ENCODE measurements around the gene CA10.

The CA10 gene

DNA sequence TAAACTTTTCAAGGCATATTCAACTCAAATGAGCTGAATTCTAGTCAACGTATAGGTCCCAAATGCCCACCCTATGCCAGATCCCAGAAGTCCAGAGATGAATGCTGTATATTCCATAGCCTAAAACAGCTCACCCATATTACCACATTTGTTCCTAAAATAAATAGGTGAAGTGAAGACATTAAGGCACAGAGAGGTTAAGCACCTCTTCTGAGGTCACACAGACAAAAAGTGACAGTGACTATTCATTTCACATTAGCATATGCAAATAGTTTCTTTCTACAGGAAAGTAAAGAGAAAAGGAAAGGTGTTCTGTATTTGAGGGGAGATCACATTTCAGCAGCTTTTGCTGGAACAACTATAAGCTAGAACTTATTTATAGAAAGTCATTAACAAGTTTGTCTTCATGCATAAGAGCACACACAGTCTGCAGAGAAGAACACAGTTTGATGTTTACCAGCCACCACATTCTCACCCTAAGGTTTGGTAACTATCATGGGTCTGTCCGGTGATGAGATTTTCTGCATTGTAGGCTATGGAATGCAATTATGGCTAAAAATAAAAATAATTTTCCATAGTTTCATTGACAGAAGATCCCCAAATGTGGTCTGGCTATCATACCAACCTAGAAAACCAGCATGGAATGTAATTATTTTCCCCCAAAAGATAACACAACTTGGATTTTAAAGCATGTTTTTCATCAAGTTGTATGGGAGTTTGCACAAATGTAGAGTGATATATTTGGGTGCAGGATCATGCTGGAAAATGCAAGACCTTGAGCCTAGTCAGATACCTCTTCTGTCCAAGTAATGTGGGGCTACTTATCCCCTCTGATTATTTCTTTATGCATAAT lies 496.1 kb downstream of the CA10 start:
- ATAC-seq (replicated peaks), result no peak
- DNase-seq, result no peak
- Mint-ChIP-seq H3K4me3 (no peak overlapping the region), H3K27me3 (peaks cover 11 to 27% of the 10 kb centered on the region in 2 donors), H3K9me3 (no peaks in the 10 kb centered on the region), H3K4me1 (ENCODE audit: low read depth in 2 of 2) (no peaks in the 10 kb centered on the region), H3K27ac (no peak overlapping the region), H3K36me3 (ENCODE audit: insufficient read depth) (no peaks in the 10 kb centered on the region)

DNA sequence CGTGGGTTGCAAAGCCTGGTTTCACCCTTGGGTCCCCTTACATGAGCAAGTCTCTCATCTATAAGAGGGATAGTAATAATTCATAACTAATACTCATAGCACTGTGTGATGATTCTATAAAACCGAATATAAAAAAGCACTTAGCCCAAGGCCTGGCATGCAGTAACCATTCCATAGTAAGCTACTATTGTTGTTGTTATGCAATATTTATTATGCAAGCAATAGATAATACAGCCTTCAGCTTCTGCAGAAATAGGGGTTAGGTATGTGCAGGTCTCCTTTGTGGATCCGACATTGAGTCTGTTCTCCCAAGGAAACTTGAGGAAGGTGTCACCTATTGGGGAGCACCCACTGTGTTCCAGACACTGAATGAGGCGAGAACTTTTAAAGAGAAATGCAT lies 497.1 kb downstream of the CA10 start:
- Mint-ChIP-seq H3K27ac (no peak overlapping the region), H3K4me3 (no peak overlapping the region), H3K9me3 (no peaks in the 10 kb centered on the region), H3K27me3 (peaks cover 18 to 27% of the 10 kb centered on the region in 2 donors), H3K4me1 (ENCODE audit: low read depth in 2 of 2) (no peaks in the 10 kb centered on the region), H3K36me3 (ENCODE audit: insufficient read depth) (no peaks in the 10 kb centered on the region)
- ATAC-seq (replicated peaks) (no peak), DNase-seq (no peak)

DNA sequence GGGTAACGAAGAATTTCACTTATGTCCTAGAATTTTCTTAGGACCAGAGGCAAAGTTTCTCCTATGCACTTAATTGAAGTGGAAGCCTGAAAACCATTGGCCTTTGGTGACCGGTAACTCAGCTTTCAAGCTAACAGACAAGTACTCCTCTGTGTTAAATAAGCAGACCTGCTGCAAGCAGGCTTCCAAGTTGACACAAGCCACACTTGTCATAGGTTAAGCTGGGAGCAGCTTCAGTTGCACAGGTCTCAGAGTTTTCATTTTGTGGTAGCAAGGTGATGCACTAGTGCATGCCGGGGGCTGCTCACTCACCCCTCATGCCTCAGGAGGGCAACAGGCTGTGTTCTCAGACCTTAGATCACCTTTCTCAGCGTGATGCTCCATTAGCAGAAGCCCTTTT lies 498.2 kb downstream of the CA10 start:
- no peaks in the 10 kb centered on the region for H3K36me3 Mint-ChIP-seq (ENCODE audit: insufficient read depth)
- no peak for ATAC-seq (replicated peaks)
- no peak overlapping the region for H3K27ac Mint-ChIP-seq
- H3K27me3 Mint-ChIP-seq, result peaks cover 18 to 36% of the 10 kb centered on the region in 2 donors
- no peaks in the 10 kb centered on the region for H3K9me3 Mint-ChIP-seq
- no peaks in the 10 kb centered on the region for H3K4me1 Mint-ChIP-seq (ENCODE audit: low read depth in 2 of 2)
- no peak for DNase-seq
- no peak overlapping the region for H3K4me3 Mint-ChIP-seq

DNA sequence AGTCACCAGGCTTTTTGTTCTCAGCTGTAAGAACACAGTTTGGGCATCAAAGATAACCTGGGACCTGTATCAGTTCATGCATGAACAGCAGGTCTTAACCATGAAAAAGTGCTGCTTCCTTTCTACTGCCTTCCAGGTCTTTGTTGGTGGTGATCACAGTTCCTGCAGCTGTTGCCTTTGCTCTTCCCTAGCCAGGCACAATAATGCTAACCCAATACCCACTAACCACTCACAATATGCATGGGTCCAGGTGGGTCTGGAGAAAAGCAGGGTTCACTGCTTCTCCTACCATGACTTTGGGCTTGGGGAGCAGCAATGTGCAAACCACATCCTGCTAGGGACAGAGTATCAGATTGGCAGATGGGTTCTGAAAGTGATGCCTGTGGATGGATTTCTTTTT lies 501.3 kb downstream of the CA10 start:
- Mint-ChIP-seq H3K4me3 (no peak overlapping the region), H3K27ac (no peak overlapping the region), H3K27me3 (peaks cover 12 to 24% of the 10 kb centered on the region in 2 donors), H3K4me1 (ENCODE audit: low read depth in 2 of 2) (no peaks in the 10 kb centered on the region), H3K36me3 (ENCODE audit: insufficient read depth) (no peaks in the 10 kb centered on the region), H3K9me3 (no peaks in the 10 kb centered on the region)
- no peak for DNase-seq
- no peak for ATAC-seq (replicated peaks)

DNA sequence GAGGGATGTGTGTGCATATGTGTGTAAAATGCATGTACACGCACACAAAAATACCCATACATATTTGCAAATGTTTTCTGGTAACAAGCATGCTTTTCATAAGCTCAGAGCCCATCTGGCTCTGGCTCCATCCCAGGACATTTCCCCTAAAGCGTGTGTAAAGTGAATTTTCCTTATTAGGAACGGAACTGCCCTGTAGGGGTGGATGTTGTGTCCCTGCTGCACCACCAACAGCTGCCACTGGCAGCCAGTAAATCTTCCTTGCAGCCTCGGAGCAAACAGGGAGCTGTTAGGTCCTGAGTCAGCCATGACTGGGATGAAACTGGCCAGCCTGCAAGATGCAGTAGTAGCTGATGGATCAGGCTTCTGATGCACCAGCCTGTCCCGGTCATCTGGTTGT lies 504.6 kb downstream of the CA10 start:
- Mint-ChIP-seq H3K27me3 (peaks cover 18 to 29% of the 10 kb centered on the region in 2 donors), H3K27ac (no peak overlapping the region), H3K36me3 (ENCODE audit: insufficient read depth) (no peaks in the 10 kb centered on the region), H3K4me3 (no peak overlapping the region), H3K4me1 (ENCODE audit: low read depth in 2 of 2) (no peaks in the 10 kb centered on the region), H3K9me3 (no peaks in the 10 kb centered on the region)
- no peak for DNase-seq
- ATAC-seq (replicated peaks), result no peak

DNA sequence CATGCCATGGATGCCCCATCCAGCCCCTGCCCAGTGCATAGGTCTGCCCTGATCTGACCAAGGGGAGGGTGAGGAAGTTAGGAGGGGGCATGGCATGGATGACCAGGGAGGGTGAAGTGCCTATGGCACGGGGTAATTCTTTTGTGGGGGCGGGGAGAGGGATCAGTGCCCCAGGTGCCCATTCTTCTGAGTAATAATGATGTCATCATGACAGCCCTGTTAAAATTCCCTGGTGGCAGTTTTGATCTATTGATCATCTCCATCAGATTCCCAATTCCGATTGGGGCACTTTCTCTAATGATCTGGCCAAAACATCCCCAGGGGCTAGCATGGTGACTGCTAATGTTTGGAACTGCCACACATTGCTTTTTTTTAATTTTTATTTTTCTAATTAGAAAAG lies 506.0 kb downstream of the CA10 start:
- DNase-seq (no peak), ATAC-seq (replicated peaks) (no peak)
- no peak overlapping the region for H3K4me3 Mint-ChIP-seq
- no peaks in the 10 kb centered on the region for H3K36me3 Mint-ChIP-seq (ENCODE audit: insufficient read depth)
- no peak overlapping the region for H3K27ac Mint-ChIP-seq
- no peaks in the 10 kb centered on the region for H3K9me3 Mint-ChIP-seq
- H3K27me3 Mint-ChIP-seq, result peaks cover 13 to 21% of the 10 kb centered on the region in 2 donors
- no peaks in the 10 kb centered on the region for H3K4me1 Mint-ChIP-seq (ENCODE audit: low read depth in 2 of 2)

DNA sequence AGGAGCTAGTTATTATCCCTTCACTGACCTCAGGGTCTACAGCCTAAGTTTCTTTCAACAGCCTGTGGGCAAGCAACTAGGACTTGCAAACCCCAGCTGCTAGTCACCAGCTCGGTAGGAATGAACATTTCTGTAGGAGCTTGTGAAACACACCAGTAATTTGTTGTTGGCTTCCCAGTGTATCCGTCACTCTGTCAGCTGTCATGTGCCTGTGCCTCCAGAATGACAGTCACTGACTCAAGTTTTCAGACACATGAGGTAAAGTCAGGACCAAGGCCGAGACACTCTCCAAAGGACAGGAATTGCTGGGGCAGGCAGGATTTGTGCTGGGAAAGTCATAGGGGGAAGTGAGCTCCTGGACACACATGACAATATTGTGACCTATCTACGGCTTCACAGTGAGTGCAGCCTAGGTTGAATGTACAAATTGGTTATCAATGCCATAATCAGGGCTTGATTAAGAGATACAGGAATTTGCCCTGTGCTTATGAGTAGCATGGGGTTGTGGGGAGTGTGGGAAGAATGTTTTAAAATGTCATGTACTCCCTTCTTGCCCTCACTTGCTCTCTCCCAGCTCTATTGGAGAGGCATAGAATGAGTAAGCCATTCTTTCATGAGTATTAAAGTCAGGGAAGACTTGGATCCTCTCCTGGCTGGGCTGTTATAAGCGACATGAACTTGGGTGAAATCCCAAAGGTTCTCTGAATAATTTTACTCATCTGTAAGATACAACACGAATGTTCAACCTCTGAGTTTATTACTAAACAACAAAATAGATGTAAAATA lies 506.8 kb downstream of the CA10 start:
- H3K36me3 Mint-ChIP-seq (ENCODE audit: insufficient read depth), result no peaks in the 10 kb centered on the region
- no peaks in the 10 kb centered on the region for H3K9me3 Mint-ChIP-seq
- no peak overlapping the region for H3K4me3 Mint-ChIP-seq
- peaks cover 8 to 29% of the 10 kb centered on the region in 2 donors for H3K27me3 Mint-ChIP-seq
- DNase-seq (no peak), ATAC-seq (replicated peaks) (no peak)
- H3K27ac Mint-ChIP-seq, result no peak overlapping the region
- H3K4me1 Mint-ChIP-seq (ENCODE audit: low read depth in 2 of 2), result no peaks in the 10 kb centered on the region

DNA sequence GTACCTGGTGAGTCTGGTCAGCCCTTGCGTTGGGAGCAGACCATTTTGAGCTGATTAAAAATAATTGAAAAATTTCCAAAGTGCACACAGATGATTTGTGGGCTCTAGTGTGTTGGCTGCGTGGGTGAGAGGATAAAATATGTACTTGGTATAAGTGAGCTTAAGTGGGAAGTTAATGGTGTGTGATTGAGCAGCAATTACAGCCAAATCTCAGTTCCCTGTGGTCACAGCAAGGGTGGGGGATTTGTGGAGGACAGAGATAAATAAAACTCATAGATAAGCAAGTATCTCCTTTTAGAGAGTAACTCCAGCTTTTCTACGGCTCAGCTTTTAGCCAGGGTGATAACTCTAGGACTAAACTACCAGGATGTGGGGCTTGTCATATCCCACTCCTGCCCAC lies 507.7 kb downstream of the CA10 start:
- Mint-ChIP-seq H3K27ac (no peak overlapping the region), H3K27me3 (peaks cover 6 to 33% of the 10 kb centered on the region in 2 donors), H3K9me3 (no peaks in the 10 kb centered on the region), H3K4me3 (no peak overlapping the region), H3K36me3 (ENCODE audit: insufficient read depth) (no peaks in the 10 kb centered on the region), H3K4me1 (ENCODE audit: low read depth in 2 of 2) (no peaks in the 10 kb centered on the region)
- ATAC-seq (replicated peaks), result no peak
- DNase-seq, result no peak

DNA sequence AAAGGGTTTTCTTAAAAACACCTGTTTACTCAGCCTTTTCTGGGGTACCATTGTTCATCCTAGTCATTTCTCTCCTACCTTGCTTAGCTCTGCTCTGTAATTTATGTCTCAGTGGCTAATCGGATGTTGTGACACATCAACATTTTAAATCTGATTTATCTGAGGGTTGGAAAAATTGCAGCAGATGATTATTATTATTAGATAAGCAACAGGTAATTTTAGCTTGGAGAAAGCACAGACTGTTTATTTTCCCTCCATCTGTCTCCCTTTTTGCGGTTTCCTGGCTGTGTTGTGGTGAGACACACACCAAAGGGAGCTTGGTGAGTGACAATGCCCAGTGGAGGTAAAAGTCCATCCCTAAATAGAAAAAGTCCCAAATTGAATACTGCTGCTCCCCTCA lies 508.3 kb downstream of the CA10 start:
- H3K9me3 Mint-ChIP-seq, result no peaks in the 10 kb centered on the region
- H3K4me3 Mint-ChIP-seq, result no peak overlapping the region
- ATAC-seq (replicated peaks), result no peak

DNA sequence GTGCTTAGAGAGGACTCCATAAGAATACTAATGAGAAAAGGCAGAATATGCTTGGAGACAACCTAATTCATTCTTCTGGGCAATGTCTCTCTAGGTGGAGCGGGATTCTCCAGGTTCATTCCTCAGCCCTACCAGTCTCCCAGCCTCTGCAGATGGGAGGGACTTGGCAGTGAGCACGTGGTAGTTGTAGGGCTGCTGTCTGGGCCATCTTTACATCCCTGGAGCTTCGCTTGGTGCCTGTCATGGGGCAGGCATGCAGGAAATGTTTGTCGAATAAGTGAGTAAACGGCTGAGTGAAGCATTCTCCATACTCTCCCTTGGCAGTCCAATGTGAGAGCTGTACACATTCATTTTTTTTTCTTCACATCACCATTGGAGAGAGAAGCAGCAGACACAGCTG lies 510.7 kb downstream of the CA10 start:
- no peak for DNase-seq
- H3K27me3 Mint-ChIP-seq, result peaks cover 28 to 47% of the 10 kb centered on the region in 2 donors
- no peak overlapping the region for H3K27ac Mint-ChIP-seq
- ATAC-seq (replicated peaks), result no peak
- no peaks in the 10 kb centered on the region for H3K36me3 Mint-ChIP-seq (ENCODE audit: insufficient read depth)
- no peak overlapping the region for H3K4me3 Mint-ChIP-seq
- H3K4me1 Mint-ChIP-seq (ENCODE audit: low read depth in 2 of 2), result no peaks in the 10 kb centered on the region
- H3K9me3 Mint-ChIP-seq, result no peaks in the 10 kb centered on the region

More for the DNA sequence above, 508.3 kb downstream of the CA10 start:
- Mint-ChIP-seq H3K36me3 (ENCODE audit: insufficient read depth) (no peaks in the 10 kb centered on the region), H3K4me1 (ENCODE audit: low read depth in 2 of 2) (no peaks in the 10 kb centered on the region), H3K27me3 (peaks cover 9 to 30% of the 10 kb centered on the region in 2 donors), H3K27ac (no peak overlapping the region)
- no peak for DNase-seq

DNA sequence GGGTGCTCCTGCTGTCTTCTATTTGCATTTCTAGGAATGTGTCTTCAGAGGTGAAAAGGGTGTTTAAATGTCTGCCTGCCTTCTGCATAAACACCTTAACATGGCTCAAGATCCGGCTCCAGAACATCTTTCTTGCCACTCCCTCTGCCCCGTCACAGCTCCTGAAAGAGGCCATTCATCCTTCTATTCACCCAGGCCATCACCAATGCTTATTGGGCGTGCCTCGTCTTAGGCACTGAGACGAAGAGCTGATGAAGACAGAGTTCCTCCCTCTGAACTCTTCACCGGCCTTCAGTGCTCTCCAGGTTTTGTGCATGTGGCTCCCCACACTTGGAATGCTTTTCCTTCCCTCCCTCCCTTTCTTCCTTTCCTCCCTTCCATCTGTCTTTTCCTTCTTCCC lies 511.4 kb downstream of the CA10 start:
- no peak for DNase-seq
- Mint-ChIP-seq H3K36me3 (ENCODE audit: insufficient read depth) (no peaks in the 10 kb centered on the region), H3K9me3 (no peaks in the 10 kb centered on the region), H3K27me3 (peaks cover 28 to 47% of the 10 kb centered on the region in 2 donors), H3K27ac (no peak overlapping the region), H3K4me3 (no peak overlapping the region), H3K4me1 (ENCODE audit: low read depth in 2 of 2) (no peaks in the 10 kb centered on the region)
- ATAC-seq (replicated peaks), result no peak

DNA sequence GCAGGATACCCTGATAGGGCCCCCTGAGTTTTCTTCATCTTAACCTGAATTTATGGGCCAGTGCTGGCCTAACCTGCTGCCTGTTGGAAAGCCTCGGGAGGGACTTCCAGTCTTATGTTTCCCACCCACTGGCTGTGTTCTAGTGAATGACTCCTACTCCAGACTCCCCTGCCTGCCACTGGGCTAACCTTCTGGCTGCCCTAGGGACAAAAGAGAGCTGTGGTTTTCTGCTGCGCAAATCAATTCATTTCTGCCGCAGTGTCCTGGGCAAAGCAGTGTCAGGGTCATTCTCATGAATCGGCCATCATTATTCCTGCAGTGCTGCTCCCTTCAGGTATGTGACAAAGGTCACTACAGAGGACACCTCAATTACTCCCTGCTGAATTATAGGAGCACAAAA lies 512.0 kb downstream of the CA10 start:
- H3K27me3 Mint-ChIP-seq, result peaks cover 28 to 47% of the 10 kb centered on the region in 2 donors
- H3K4me3 Mint-ChIP-seq, result no peak overlapping the region
- H3K36me3 Mint-ChIP-seq (ENCODE audit: insufficient read depth), result no peaks in the 10 kb centered on the region
- no peaks in the 10 kb centered on the region for H3K9me3 Mint-ChIP-seq
- DNase-seq (no peak), ATAC-seq (replicated peaks) (no peak)
- no peak overlapping the region for H3K27ac Mint-ChIP-seq
- H3K4me1 Mint-ChIP-seq (ENCODE audit: low read depth in 2 of 2), result no peaks in the 10 kb centered on the region

DNA sequence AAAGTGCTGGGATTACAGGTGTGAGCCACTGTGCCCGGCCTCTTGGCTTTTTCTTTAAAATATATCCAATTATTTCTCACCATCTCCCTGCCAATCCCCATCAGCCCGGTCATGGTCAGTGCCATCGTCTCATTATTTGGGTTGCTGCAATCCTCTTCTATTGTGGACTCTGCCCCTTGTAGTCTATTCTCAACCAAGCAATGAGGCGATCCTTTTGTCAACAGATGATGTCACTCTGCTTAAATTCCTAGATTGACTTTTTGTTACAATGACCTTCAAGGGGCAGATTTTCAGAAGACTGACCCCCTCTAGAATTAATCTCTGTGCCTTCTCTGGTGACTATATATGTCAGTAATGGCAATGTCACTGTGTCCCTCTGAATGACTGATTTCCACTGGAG lies 513.5 kb downstream of the CA10 start:
- Mint-ChIP-seq H3K27me3 (peaks cover 34 to 38% of the 10 kb centered on the region in 2 donors), H3K4me1 (ENCODE audit: low read depth in 2 of 2) (no peaks in the 10 kb centered on the region), H3K9me3 (no peaks in the 10 kb centered on the region), H3K36me3 (ENCODE audit: insufficient read depth) (no peaks in the 10 kb centered on the region), H3K27ac (no peak overlapping the region), H3K4me3 (no peak overlapping the region)
- ATAC-seq (replicated peaks) (no peak), DNase-seq (no peak)
